ENCODE results near the gene CACHD1. TPM values are rescaled to one million over a fixed set of nuclear protein-coding genes. Genes with fewer than 3 reads are reported as not detected.

The CACHD1 gene
- total RNA-seq, 1 experiment from 2014 or later: 0.34 TPM

- no peak overlapping the region for H3K27ac ChIP-seq
- H3K9me3 ChIP-seq (replicated peaks): no peaks in the 10 kb centered on the region
- DNase-seq (ENCODE audit: low read depth in 1 of 2, low spot score in 2 of 2): no peak
- no peak overlapping the region for H3K4me3 ChIP-seq
- no peaks in the 10 kb centered on the region for H3K36me3 ChIP-seq
- no peaks in the 10 kb centered on the region; the same call in 1 of the 2 replicates for H3K27me3 ChIP-seq (replicated peaks)
- no peaks in the 10 kb centered on the region for H3K4me1 ChIP-seq (replicated peaks)
These were observed 163.0 kb downstream of the CACHD1 start for GRCh38 chr1:64632936-64633335.

DNA sequence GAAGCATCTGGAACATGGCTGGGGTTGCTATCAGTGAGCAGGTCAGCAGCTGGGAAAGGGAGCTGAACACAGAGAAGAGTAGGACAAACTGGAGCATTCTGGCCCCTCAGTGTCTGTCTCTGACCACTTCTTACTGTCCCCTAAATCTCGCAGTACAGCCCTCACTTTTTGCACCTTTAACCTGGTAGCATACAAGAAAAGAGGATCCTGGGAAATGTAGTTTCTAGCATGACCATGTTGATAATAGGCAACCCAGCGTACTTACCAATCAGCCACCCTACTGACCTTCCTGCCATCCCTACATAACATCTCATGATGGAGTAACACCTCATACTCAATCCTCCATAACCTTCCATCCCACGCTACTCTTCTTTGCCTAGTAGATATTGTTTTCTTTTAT, 175.8 kb downstream of the CACHD1 start:
- Histone ChIP-seq H3K27ac (no peak overlapping the region), H3K9me3 (replicated peaks) (no peaks in the 10 kb centered on the region), H3K4me1 (replicated peaks) (no peaks in the 10 kb centered on the region), H3K27me3 (replicated peaks) (no peaks in the 10 kb centered on the region; the same call in none of the 2 replicates), H3K36me3 (no peaks in the 10 kb centered on the region), H3K4me3 (no peak overlapping the region)
- no peak for DNase-seq (ENCODE audit: low read depth in 1 of 2, low spot score in 2 of 2)

DNA sequence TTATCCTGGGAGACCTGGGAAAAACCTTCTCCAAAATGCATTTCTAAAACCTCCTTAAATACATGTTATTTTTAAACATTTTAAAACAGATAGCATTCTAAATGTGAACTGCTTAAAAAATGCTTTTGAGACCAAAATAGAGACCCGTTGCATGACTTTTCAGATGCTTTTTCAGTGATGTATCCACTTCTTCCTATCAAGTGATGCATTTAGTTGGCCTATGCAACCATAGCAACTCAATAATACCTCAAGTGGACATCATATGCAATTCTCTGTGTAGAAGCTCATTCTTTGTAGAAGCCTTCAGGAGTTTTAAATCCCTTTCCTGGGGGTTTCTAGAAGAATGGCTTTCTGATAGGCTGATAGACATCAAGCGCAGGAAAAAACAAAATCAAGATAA, 180.5 kb downstream of the CACHD1 start:
- no peak for DNase-seq (ENCODE audit: low read depth in 1 of 2, low spot score in 2 of 2)
- Histone ChIP-seq H3K27me3 (replicated peaks) (peaks cover 2% of the 10 kb centered on the region), H3K4me1 (replicated peaks) (no peaks in the 10 kb centered on the region), H3K36me3 (no peaks in the 10 kb centered on the region), H3K9me3 (replicated peaks) (no peaks in the 10 kb centered on the region), H3K27ac (no peak overlapping the region), H3K4me3 (no peak overlapping the region)

DNA sequence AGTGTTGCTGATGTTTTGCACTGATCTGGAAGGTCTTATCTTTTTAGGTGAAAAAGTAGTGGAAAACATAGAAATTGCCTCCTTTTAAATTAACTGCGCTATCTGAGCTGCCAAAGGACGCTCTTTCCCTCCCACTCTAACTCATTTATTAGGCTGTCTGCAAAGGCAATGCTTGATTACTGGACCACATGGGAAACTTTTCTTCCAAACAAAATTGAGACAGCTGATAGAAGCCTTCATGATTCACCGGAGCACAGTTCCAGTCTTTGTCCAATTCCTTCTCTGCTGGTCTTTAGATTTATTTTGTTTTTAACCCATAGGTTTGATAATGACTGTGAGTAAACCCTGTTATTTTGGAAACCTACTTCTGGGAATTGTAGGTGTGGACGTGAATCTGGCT, 181.9 kb downstream of the CACHD1 start:
- H3K27me3 ChIP-seq (replicated peaks): peaks cover 2% of the 10 kb centered on the region
- H3K27ac ChIP-seq: no peak overlapping the region
- DNase-seq (ENCODE audit: low read depth in 1 of 2, low spot score in 2 of 2): no peak
- H3K9me3 ChIP-seq (replicated peaks): no peaks in the 10 kb centered on the region
- H3K4me3 ChIP-seq: no peak overlapping the region
- no peaks in the 10 kb centered on the region for H3K36me3 ChIP-seq
- no peaks in the 10 kb centered on the region for H3K4me1 ChIP-seq (replicated peaks)

- Histone ChIP-seq H3K4me1 (replicated peaks) (no peaks in the 10 kb centered on the region), H3K36me3 (no peaks in the 10 kb centered on the region), H3K9me3 (replicated peaks) (no peaks in the 10 kb centered on the region), H3K27me3 (replicated peaks) (peaks cover 2% of the 10 kb centered on the region; the same call in 1 of the 2 replicates), H3K4me3 (no peak overlapping the region), H3K27ac (no peak overlapping the region)
- DNase-seq (ENCODE audit: low read depth in 1 of 2, low spot score in 2 of 2): no peak
These were observed 183.5 kb downstream of the CACHD1 start for GRCh38 chr1:64653466-64653865.

DNA sequence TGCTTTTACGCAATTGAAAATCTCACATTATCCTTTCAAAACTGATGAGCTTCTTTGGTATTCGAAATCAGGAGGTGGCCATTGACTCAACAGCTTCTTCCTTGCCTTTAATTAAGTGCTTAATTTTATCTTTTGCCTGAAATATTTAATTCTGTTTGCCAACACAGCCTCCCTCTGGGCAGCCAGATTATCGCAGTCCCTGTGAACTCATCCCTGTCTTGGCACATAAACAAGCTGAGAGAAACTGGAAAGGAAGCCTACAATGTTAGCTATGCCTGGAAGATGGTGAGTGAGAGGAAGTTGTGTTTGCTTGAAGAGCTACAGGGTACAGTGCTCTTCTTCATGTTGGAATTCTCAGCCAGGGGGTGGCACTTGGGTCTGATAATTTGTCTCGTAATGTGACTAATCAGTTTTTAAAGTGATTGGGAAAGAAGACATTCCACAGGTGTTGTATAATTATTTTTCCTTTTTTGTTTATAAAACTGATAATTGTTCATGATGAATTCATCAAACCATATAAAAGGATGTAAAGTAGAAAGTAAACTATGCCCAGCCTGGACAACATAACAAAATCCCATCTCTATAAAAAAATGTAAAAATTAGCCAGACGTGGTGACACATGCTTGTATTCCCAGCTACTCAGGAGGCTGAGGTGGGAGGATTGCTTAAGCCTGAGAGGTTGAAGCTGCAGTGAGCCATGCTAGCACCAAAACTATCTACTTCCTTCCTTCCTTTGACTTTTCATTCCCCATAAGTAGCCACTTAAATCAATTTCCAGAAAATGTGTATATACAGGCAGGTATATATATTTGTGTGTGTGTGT, 184.8 kb downstream of the CACHD1 start:
- no peaks in the 10 kb centered on the region for H3K9me3 ChIP-seq (replicated peaks)
- H3K27me3 ChIP-seq (replicated peaks): peaks cover 2% of the 10 kb centered on the region; the same call in 1 of the 2 replicates
- H3K36me3 ChIP-seq: no peaks in the 10 kb centered on the region
- no peak overlapping the region for H3K4me3 ChIP-seq
- H3K27ac ChIP-seq: no peak overlapping the region
- DNase-seq (ENCODE audit: low read depth in 1 of 2, low spot score in 2 of 2): no peak
- H3K4me1 ChIP-seq (replicated peaks): no peaks in the 10 kb centered on the region

DNA sequence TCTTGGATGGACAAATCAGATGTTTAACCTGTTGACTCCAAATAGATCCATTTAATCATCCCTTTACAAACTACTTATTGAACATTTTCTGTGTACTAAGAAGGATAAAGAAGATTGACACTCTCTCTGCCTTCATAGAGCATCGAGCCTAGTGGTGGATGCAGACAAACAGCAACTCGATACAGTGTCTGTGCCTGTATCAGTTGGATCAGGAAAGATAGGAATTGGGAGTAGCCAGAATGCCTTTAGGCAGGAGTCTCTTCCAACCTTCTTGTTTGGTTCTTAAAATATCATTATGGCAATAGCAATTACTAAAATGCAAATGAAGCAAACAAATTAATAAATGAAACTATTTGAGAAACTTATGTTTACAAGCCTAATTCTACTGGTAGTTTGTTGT, 185.9 kb downstream of the CACHD1 start:
- Histone ChIP-seq H3K9me3 (replicated peaks) (no peaks in the 10 kb centered on the region), H3K4me1 (replicated peaks) (no peaks in the 10 kb centered on the region), H3K27ac (no peak overlapping the region), H3K27me3 (replicated peaks) (0 out of 2 replicates have a peak, but pooled peaks cover 2% of the 10 kb centered on the region), H3K36me3 (no peaks in the 10 kb centered on the region), H3K4me3 (no peak overlapping the region)
- no peak for DNase-seq (ENCODE audit: low read depth in 1 of 2, low spot score in 2 of 2)

DNA sequence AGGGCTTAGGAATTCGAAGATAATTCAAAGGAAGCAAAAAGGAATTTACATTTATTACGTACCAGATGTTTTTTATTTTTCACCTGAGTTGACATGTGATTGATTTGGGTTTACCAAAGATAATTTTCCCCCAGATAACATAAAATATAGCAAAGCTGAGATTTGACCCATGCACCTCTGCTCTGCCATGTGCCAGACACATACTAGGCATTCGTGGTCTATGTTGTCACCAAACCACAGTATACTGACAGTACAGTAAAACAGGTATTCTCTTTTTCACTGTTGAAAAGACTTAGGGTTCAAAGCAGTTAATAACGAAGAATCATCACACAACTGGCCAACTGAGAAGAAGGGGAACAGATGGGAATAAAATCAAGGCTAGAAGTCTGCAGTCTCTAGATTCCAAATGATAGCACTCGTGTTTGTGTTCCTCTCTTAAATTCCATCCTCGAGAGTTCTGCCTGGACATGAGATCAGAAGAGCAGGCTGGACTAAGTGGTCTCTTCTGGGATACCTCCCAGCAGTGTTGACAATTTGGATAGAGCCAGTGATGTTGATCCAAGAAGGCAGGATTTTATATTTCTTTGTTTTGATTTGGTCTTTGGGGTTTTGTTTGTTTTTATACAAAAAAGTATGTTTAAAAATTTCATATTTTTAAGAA, 189.7 kb downstream of the CACHD1 start:
- Histone ChIP-seq H3K4me3 (no peak overlapping the region), H3K36me3 (no peaks in the 10 kb centered on the region), H3K9me3 (replicated peaks) (no peaks in the 10 kb centered on the region), H3K27ac (no peak overlapping the region), H3K4me1 (replicated peaks) (no peaks in the 10 kb centered on the region), H3K27me3 (replicated peaks) (no peaks in the 10 kb centered on the region)
- DNase-seq (ENCODE audit: low read depth in 1 of 2, low spot score in 2 of 2): no peak

GRCh38 chr1:64663668-64664067, 193.7 kb downstream of the CACHD1 start:
- Histone ChIP-seq H3K9me3 (replicated peaks) (no peaks in the 10 kb centered on the region), H3K4me3 (no peak overlapping the region), H3K27me3 (replicated peaks) (no peaks in the 10 kb centered on the region), H3K36me3 (no peaks in the 10 kb centered on the region), H3K4me1 (replicated peaks) (no peaks in the 10 kb centered on the region), H3K27ac (no peak overlapping the region)
- DNase-seq (ENCODE audit: low read depth in 1 of 2, low spot score in 2 of 2): no peak

DNA sequence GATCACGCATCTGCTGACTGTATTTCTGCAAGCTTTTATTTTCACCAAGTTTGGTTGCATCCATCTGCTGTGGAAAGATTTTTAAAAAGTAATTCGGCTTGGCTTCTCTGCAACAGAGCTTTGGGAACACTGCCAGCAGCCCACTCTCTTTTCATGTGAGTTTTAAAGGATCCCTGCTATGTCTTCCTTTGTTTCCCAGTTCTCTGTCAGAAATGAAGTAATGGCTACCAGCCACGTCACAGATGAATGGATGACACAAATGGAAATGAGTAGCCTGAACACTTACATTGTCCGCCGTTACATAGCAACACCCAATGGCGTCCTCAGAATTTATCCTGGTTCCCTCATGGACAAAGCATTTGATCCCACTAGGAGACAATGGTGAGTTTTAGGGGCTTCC, 194.4 kb downstream of the CACHD1 start:
- no peaks in the 10 kb centered on the region for H3K27me3 ChIP-seq (replicated peaks)
- no peak for DNase-seq (ENCODE audit: low read depth in 1 of 2, low spot score in 2 of 2)
- H3K36me3 ChIP-seq: no peaks in the 10 kb centered on the region
- H3K4me3 ChIP-seq: no peak overlapping the region
- no peaks in the 10 kb centered on the region for H3K9me3 ChIP-seq (replicated peaks)
- no peak overlapping the region for H3K27ac ChIP-seq
- no peaks in the 10 kb centered on the region for H3K4me1 ChIP-seq (replicated peaks)

GRCh38 chr1:64669098-64669675, 199.3 kb downstream of the CACHD1 start:
- Histone ChIP-seq H3K9me3 (replicated peaks) (no peaks in the 10 kb centered on the region), H3K4me1 (replicated peaks) (no peaks in the 10 kb centered on the region), H3K36me3 (no peaks in the 10 kb centered on the region), H3K4me3 (no peak overlapping the region), H3K27me3 (replicated peaks) (peaks cover 7% of the 10 kb centered on the region; the same call in 1 of the 2 replicates), H3K27ac (no peak overlapping the region)
- DNase-seq (ENCODE audit: low read depth in 1 of 2, low spot score in 2 of 2): no peak

DNA sequence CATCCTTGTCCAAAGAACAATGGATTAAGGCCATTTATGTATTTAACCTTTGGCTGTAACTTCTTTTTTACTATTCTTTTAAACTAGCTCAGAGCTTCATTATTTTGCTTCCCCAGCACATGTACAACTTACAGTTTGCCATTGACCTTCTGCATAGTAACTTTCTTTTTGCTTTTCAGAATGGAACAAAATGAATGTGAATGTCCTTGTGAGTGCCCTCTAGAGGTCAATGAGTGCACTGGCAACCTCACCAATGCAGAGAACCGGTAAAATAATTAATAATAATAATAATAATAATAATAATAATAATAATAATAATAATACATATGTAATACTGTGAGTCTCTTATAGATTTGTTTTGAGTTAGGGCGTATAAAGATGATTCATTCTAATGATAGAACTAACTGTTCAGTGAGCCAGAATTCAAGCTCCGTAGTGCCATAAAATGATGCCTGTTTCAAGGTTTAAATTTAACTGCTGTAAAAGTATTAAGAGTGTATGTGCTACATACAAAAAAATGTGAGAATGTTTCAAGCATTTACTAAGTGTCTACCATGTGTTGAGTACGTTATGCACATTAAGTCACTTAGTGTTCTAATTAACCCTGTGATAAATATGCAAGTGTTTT, 205.9 kb downstream of the CACHD1 start:
- no peak for DNase-seq (ENCODE audit: low read depth in 1 of 2, low spot score in 2 of 2)

DNA sequence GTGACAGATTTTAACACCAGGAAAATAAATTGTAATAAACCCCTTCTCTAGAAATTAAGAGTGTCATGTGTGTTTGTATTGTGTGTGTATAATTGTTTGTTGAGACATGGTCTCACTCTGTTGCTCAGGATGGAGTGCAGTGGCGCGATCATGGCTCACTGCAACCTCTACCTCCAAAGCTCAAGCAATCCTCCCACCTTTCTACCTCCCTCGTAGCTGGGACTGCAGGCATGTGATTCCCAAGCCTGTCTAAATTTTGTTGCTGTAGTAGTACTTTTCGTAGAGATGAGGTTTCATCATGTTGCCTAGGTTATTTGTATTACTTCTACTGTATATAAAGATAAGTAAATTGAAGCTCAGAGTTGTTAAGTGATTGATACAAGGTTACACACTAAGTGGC, 206.5 kb downstream of the CACHD1 start:
- Histone ChIP-seq H3K27ac (no peak overlapping the region), H3K9me3 (replicated peaks) (no peaks in the 10 kb centered on the region)

More for the DNA sequence above, 205.9 kb downstream of the CACHD1 start:
- no peaks in the 10 kb centered on the region for H3K36me3 ChIP-seq
- no peak overlapping the region for H3K4me3 ChIP-seq
- peaks cover under 1% of the 10 kb centered on the region; the same call in 1 of the 2 replicates for H3K27me3 ChIP-seq (replicated peaks)
- H3K9me3 ChIP-seq (replicated peaks): no peaks in the 10 kb centered on the region
- H3K4me1 ChIP-seq (replicated peaks): no peaks in the 10 kb centered on the region
- no peak overlapping the region for H3K27ac ChIP-seq

More for the DNA sequence above, 206.5 kb downstream of the CACHD1 start:
- Histone ChIP-seq H3K27me3 (replicated peaks) (no peaks in the 10 kb centered on the region; the same call in 1 of the 2 replicates), H3K4me1 (replicated peaks) (no peaks in the 10 kb centered on the region), H3K4me3 (no peak overlapping the region), H3K36me3 (no peaks in the 10 kb centered on the region)
- DNase-seq (ENCODE audit: low read depth in 1 of 2, low spot score in 2 of 2): no peak

Measured in SJSA1 (cell line).